DMS53 (cell line): Measurements from ENCODE around the gene WDR5.

Source experiments
- DNase-seq: peaks from one replicate; lab custom pipeline; 2025; lab: John Stamatoyannopoulos, UW

WDR5 gene

GRCh38 chr9:134189145-134189469, 53.2 kb downstream of the WDR5 start:
- DNase-seq, result no peak

- no peak for DNase-seq
Measured at GRCh38 chr9:134189470-134190231, 53.8 kb downstream of the WDR5 start.

GRCh38 chr9:134190232-134191121, 54.6 kb downstream of the WDR5 start:
- peak; percentile 25 for DNase-seq

GRCh38 chr9:134191455-134192209, 55.8 kb downstream of the WDR5 start:
- no peak for DNase-seq

- no peak for DNase-seq
Measured at GRCh38 chr9:134192311-134192950, 56.5 kb downstream of the WDR5 start.

GRCh38 chr9:134192951-134193731, 57.3 kb downstream of the WDR5 start:
- DNase-seq, result peak; percentile 27

- DNase-seq, result no peak
Measured at GRCh38 chr9:134193912-134194535, 58.1 kb downstream of the WDR5 start.

GRCh38 chr9:134195558-134195957, 59.7 kb downstream of the WDR5 start:
- no peak for DNase-seq

GRCh38 chr9:134196911-134197310, 61.0 kb downstream of the WDR5 start:
- no peak for DNase-seq

GRCh38 chr9:134198791-134199190, 62.9 kb downstream of the WDR5 start:
- DNase-seq, result no peak

GRCh38 chr9:134200730-134201129, 64.8 kb downstream of the WDR5 start:
- no peak for DNase-seq

GRCh38 chr9:134203224-134203623, 67.3 kb downstream of the WDR5 start:
- DNase-seq, result no peak

- no peak for DNase-seq
Measured at GRCh38 chr9:134204041-134204440, 68.2 kb downstream of the WDR5 start.

GRCh38 chr9:134204991-134205578, 69.2 kb downstream of the WDR5 start:
- no peak for DNase-seq

GRCh38 chr9:134205672-134206310, 69.9 kb downstream of the WDR5 start:
- DNase-seq, result peak; percentile 61

- DNase-seq, result no peak
Measured at GRCh38 chr9:134206311-134207300, 70.7 kb downstream of the WDR5 start.

- DNase-seq, result no peak
Measured at GRCh38 chr9:134208310-134208841, 72.5 kb downstream of the WDR5 start.

GRCh38 chr9:134208981-134209725, 73.3 kb downstream of the WDR5 start:
- no peak for DNase-seq
